C4-2B (cell line): ENCODE data around the gene LDB2.

Experiments
- ZFX ChIP-seq: fragments of 450-650 bp; IDR thresholded peaks from 2 replicates; pipeline ENCODE4 v1.6.1; 2017
- TF ChIP-seq, protein P1 (sequence below): fragments of 450-650 bp; conservative IDR thresholded peaks from 2 replicates; pipeline ENCODE4 v1.5.1; 2017; ENCODE audit warnings: mild to moderate bottlenecking

DNA sequence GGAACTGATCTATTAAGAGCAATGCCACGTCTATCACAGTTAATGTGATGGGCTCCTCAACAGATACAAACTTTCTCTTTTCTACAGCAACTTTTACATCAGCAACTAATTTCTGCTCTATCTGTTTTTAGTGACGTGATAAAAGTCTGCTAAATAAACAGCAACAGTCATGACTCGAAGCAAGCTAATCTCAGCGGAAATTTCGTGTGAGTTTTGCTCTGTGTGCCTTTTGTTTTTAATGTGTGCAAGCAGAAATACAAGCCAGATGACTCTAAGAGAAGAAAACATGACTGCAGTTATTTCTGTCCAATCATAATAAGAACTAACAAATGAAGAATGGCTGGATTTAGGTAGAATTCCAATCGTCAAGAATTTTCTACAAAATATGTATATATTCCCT is 214.3 kb downstream of the LDB2 start:
- TF ChIP-seq, protein P1, sequence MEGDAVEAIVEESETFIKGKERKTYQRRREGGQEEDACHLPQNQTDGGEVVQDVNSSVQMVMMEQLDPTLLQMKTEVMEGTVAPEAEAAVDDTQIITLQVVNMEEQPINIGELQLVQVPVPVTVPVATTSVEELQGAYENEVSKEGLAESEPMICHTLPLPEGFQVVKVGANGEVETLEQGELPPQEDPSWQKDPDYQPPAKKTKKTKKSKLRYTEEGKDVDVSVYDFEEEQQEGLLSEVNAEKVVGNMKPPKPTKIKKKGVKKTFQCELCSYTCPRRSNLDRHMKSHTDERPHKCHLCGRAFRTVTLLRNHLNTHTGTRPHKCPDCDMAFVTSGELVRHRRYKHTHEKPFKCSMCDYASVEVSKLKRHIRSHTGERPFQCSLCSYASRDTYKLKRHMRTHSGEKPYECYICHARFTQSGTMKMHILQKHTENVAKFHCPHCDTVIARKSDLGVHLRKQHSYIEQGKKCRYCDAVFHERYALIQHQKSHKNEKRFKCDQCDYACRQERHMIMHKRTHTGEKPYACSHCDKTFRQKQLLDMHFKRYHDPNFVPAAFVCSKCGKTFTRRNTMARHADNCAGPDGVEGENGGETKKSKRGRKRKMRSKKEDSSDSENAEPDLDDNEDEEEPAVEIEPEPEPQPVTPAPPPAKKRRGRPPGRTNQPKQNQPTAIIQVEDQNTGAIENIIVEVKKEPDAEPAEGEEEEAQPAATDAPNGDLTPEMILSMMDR = no peak
- TF ChIP-seq ZFX = no peak
